HepG2 (cell line): ENCODE data around the gene COQ9. TPM values are rescaled to one million over a fixed set of nuclear protein-coding genes. Genes with fewer than 3 reads are reported as not detected.

Source experiments
- BCL6 ChIP-seq: IDR thresholded peaks from 2 replicates; pipeline ENCODE4 v1.6.1; 2016; ENCODE audit warnings: missing genetic modification reagents, missing compliant biosample characterization
- BORCS8-MEF2B ChIP-seq: sonication (generic); formaldehyde crosslinking; IDR thresholded peaks from 2 replicates; pipeline ENCODE4 v1.8.0; 2022; ENCODE audit warnings: mild to moderate bottlenecking, missing genetic modification reagents
- DMAP1 ChIP-seq: IDR thresholded peaks from 2 replicates; pipeline ENCODE4 v1.6.1; 2016
- ELF4 ChIP-seq: sonication (generic); formaldehyde crosslinking; IDR thresholded peaks from 2 replicates; pipeline ENCODE4 v1.5.0; 2020; ENCODE audit warnings: missing genetic modification reagents, mild to moderate bottlenecking, moderate library complexity, borderline replicate concordance
- GFI1 ChIP-seq: sonication (generic); formaldehyde crosslinking; IDR thresholded peaks from 2 replicates; pipeline ENCODE4 v1.5.0; 2020; ENCODE audit warnings: missing genetic modification reagents, mild to moderate bottlenecking, borderline replicate concordance
- IRF2 ChIP-seq: IDR thresholded peaks from 2 replicates; pipeline ENCODE4 v1.6.1; 2018; ENCODE audit warnings: missing genetic modification reagents, missing compliant biosample characterization
- MIER2 ChIP-seq: IDR thresholded peaks from 2 replicates; pipeline ENCODE4 v1.6.1; 2016; ENCODE audit warnings: missing biosample characterization, missing genetic modification reagents
- NFIB ChIP-seq: sonication (generic); formaldehyde crosslinking; IDR thresholded peaks from 2 replicates; pipeline ENCODE4 v1.9.0; 2021; ENCODE audit warnings: missing genetic modification reagents, mild to moderate bottlenecking, borderline replicate concordance
- PHF21A ChIP-seq: sonication (generic); formaldehyde crosslinking; IDR thresholded peaks from 2 replicates; pipeline ENCODE4 v1.5.0; 2020; ENCODE audit warnings: mild to moderate bottlenecking, missing genetic modification reagents
- RXRB ChIP-seq: IDR thresholded peaks from 2 replicates; pipeline ENCODE4 v1.6.1; 2016; ENCODE audit warnings: borderline replicate concordance, missing genetic modification reagents, missing compliant biosample characterization
- SIX1 ChIP-seq: sonication (generic); formaldehyde crosslinking; IDR thresholded peaks from 2 replicates; pipeline ENCODE4 v1.4.0; 2020; ENCODE audit warnings: missing genetic modification reagents, borderline replicate concordance
- TGIF2 ChIP-seq: IDR thresholded peaks from 2 replicates; pipeline ENCODE4 v1.6.1; 2016; ENCODE audit warnings: control low read depth, missing compliant biosample characterization
- TOE1 ChIP-seq: sonication (generic); formaldehyde crosslinking; IDR thresholded peaks from 2 replicates; pipeline ENCODE4 v1.4.0; 2020; ENCODE audit warnings: mild to moderate bottlenecking, missing genetic modification reagents
- ZBTB8A ChIP-seq: sonication (generic); formaldehyde crosslinking; IDR thresholded peaks from 2 replicates; pipeline ENCODE4 v1.4.0; 2020; ENCODE audit warnings: mild to moderate bottlenecking, low read depth, missing genetic modification reagents, borderline replicate concordance
- ZFP82 ChIP-seq: sonication (generic); formaldehyde crosslinking; IDR thresholded peaks from 2 replicates; pipeline ENCODE4 v1.5.1; 2020; ENCODE audit warnings: mild to moderate bottlenecking, missing genetic modification reagents, borderline replicate concordance
- ZMYM2 ChIP-seq: sonication (generic); formaldehyde crosslinking; IDR thresholded peaks from 2 replicates; pipeline ENCODE4 v1.8.0; 2022; ENCODE audit warnings: mild to moderate bottlenecking, missing genetic modification reagents
- ZNF101 ChIP-seq: sonication (generic); formaldehyde crosslinking; IDR thresholded peaks from 2 replicates; pipeline ENCODE4 v1.4.0; 2020; ENCODE audit warnings: mild to moderate bottlenecking, low read depth, missing genetic modification reagents, borderline replicate concordance
- ZNF432 ChIP-seq: sonication (generic); formaldehyde crosslinking; IDR thresholded peaks from 2 replicates; pipeline ENCODE4 v1.5.0; 2020; ENCODE audit warnings: missing genetic modification reagents, mild to moderate bottlenecking, borderline replicate concordance
- ZNF563 ChIP-seq: sonication (generic); formaldehyde crosslinking; IDR thresholded peaks from 2 replicates; pipeline ENCODE4 v1.8.0; 2022; ENCODE audit warnings: mild to moderate bottlenecking, moderate library complexity, missing genetic modification reagents
- ZNF614 ChIP-seq: IDR thresholded peaks from 2 replicates; pipeline ENCODE4 v1.6.1; 2018; ENCODE audit warnings: missing biosample characterization, missing genetic modification reagents, inconsistent platforms, borderline replicate concordance
- ZNF776 ChIP-seq: sonication (generic); formaldehyde crosslinking; IDR thresholded peaks from 2 replicates; pipeline ENCODE4 v1.4.0; 2020; ENCODE audit warnings: mild to moderate bottlenecking, missing genetic modification reagents
- ZSCAN12 ChIP-seq: sonication (generic); formaldehyde crosslinking; IDR thresholded peaks from 2 replicates; pipeline ENCODE4 v1.9.0; 2021; ENCODE audit warnings: mild to moderate bottlenecking, missing genetic modification reagents
- ZSCAN22 ChIP-seq: sonication (generic); formaldehyde crosslinking; IDR thresholded peaks from 2 replicates; pipeline ENCODE4 v1.4.0; 2020; ENCODE audit warnings: mild to moderate bottlenecking, missing genetic modification reagents
- polyA plus RNA-seq, 8 experiments: library from polyadenylated mRNA; depleted of rRNA in 3 of 8; stranded (reverse) in 7 of 8; unstranded in 1 of 8; fragments of >200 nt; fragmentation: Illumina TruSeq in 4 of 8; extraction: Trizol in 4 of 8; gene quantifications; 2 replicates each; pipeline versions ENCODE4 v1.2.1 to v1.2.3, GENCODE V29; 2011 to 2016; ENCODE audit warnings: low read depth in 4 of 8, missing spikeins in 1 of 8, mixed read lengths in 1 of 8; ENCODE audit not compliant: insufficient read depth in 1 of 8
- total RNA-seq, 5 experiments: library from RNA; depleted of rRNA; stranded (reverse); fragments of >200 nt; fragmentation: Illumina TruSeq; extraction: Trizol; gene quantifications; 2 replicates each; pipeline ENCODE4 v1.2.3, GENCODE V29; 2016; ENCODE audit warnings: low read depth in 1 of 5
- TF ChIP-seq, protein P1 (sequence below): fragments of 450-650 bp; IDR thresholded peaks from 2 replicates; pipeline ENCODE4 v1.6.1; 2017
- TF ChIP-seq, protein P2 (sequence below): IDR thresholded peaks from 2 replicates; pipeline ENCODE4 v1.6.1; 2016; ENCODE audit warnings: missing genetic modification reagents, missing compliant biosample characterization
- TF ChIP-seq, protein P3 (sequence below): IDR thresholded peaks from 2 replicates; pipeline ENCODE4 v1.6.1; 2016
- TF ChIP-seq, protein P4 (sequence below): sonication (generic); formaldehyde crosslinking; IDR thresholded peaks from 2 replicates; pipeline ENCODE4 v1.8.0; 2022; ENCODE audit warnings: low read depth, missing genetic modification reagents

COQ9 gene
- total and polyA plus RNA-seq, 2 of the 13 experiments (the other 11 are each of a cell fraction or from before 2014, with no cell fraction given): 57.5 to 108 TPM

DNA sequence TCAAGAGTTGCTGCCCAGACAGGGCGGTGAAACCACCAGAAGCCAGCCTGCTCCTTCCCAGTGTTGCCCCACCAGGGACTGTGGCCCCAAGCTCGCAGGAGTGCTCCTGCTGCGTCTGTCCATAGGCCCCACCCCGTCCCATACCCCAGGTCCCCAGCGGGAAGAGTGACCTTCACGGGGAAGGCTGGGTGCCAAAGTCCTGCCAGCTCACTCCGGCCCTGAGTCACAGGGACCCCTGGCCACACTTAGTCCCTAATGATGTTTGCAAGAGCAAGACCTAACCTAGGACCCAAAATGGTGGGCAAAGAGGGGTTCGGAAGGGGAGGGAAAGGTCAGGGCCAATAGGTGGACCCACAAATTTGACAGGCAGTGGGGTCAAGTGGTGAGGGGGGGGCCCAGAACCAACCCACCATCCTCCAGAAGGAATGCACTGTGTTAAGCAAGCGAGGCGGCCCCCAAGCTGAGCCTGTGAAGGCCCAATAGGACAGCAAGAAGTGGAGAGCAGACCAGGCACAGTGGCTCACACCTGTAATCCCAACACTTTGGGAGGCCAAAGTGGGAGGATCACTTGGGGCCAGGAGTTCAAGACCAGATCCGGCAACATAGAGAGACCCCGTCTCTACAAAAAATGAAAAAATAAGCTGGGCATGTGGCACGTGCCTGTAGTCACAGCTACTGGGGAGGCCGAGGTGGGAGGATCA lies 35.7 kb downstream of the COQ9 start (continued):
- TF ChIP-seq, protein P1, sequence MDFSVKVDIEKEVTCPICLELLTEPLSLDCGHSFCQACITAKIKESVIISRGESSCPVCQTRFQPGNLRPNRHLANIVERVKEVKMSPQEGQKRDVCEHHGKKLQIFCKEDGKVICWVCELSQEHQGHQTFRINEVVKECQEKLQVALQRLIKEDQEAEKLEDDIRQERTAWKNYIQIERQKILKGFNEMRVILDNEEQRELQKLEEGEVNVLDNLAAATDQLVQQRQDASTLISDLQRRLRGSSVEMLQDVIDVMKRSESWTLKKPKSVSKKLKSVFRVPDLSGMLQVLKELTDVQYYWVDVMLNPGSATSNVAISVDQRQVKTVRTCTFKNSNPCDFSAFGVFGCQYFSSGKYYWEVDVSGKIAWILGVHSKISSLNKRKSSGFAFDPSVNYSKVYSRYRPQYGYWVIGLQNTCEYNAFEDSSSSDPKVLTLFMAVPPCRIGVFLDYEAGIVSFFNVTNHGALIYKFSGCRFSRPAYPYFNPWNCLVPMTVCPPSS: no peak
- TF ChIP-seq IRF2 (CRISPR knock-in tag) (0 out of 2 replicates have a peak, but pooled peaks have one; percentile 11), DMAP1 (no peak; the same call in 1 of the 2 replicates), BORCS8-MEF2B (CRISPR knock-in tag) (peak; percentile 78), ZSCAN22 (CRISPR knock-in tag) (no peak), ZNF776 (no peak), ZFP82 (CRISPR knock-in tag) (no peak), ZNF614 (CRISPR knock-in tag) (peak; percentile 45; the same call in 1 of the 2 replicates), TOE1 (CRISPR knock-in tag) (no peak), ZBTB8A (CRISPR knock-in tag) (no peak), MIER2 (CRISPR knock-in tag) (no peak), BCL6 (CRISPR knock-in tag) (no peak), ELF4 (CRISPR knock-in tag) (no peak), ZNF432 (CRISPR knock-in tag) (no peak), TGIF2 (CRISPR knock-in tag) (peak; percentile 67; the same call in 1 of the 2 replicates), PHF21A (CRISPR knock-in tag) (peak; percentile 97), SIX1 (CRISPR knock-in tag) (no peak), ZSCAN12 (CRISPR knock-in tag) (no peak), NFIB (CRISPR knock-in tag) (no peak), RXRB (peak; percentile 76), ZNF101 (CRISPR knock-in tag) (peak; percentile 7; the same call in 1 of the 2 replicates), ZMYM2 (CRISPR knock-in tag) (peak; percentile 89), ZNF563 (CRISPR knock-in tag) (peak; percentile 74; the same call in 1 of the 2 replicates), GFI1 (CRISPR knock-in tag) (no peak; the same call in 1 of the 2 replicates)
- TF ChIP-seq, protein P2, sequence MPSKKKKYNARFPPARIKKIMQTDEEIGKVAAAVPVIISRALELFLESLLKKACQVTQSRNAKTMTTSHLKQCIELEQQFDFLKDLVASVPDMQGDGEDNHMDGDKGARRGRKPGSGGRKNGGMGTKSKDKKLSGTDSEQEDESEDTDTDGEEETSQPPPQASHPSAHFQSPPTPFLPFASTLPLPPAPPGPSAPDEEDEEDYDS: peak; percentile 68; the same call in 1 of the 2 replicates
- TF ChIP-seq, protein P3, sequence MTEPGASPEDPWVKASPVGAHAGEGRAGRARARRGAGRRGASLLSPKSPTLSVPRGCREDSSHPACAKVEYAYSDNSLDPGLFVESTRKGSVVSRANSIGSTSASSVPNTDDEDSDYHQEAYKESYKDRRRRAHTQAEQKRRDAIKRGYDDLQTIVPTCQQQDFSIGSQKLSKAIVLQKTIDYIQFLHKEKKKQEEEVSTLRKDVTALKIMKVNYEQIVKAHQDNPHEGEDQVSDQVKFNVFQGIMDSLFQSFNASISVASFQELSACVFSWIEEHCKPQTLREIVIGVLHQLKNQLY (CRISPR knock-in tag): peak; percentile 65; the same call in 1 of the 2 replicates
- TF ChIP-seq, protein P4, sequence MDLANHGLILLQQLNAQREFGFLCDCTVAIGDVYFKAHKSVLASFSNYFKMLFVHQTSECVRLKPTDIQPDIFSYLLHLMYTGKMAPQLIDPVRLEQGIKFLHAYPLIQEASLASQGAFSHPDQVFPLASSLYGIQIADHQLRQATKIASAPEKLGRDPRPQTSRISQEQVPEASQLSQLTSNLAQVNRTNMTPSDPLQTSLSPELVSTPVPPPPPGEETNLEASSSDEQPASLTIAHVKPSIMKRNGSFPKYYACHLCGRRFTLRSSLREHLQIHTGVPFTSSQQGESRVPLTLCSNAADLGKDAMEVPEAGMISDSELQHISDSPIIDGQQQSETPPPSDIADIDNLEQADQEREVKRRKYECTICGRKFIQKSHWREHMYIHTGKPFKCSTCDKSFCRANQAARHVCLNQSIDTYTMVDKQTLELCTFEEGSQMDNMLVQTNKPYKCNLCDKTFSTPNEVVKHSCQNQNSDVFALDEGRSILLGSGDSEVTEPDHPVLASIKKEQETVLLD (CRISPR knock-in tag): no peak
